Daoy (cell line): Measurements from ENCODE around the gene RAPGEF4. TPM values are rescaled to one million over a fixed set of nuclear protein-coding genes. Genes with fewer than 3 reads are reported as not detected.

Experiments used
- DNase-seq: peaks from one replicate; pipeline ENCODE4 v3.0.0-alpha.2; 2015; ENCODE audit warnings: low read depth
- total RNA-seq: library from RNA; depleted of rRNA; stranded (reverse); fragments of >200 nt; shearing (Covaris generic); gene quantifications from 2 replicates; pipeline ENCODE4 v1.2.3, GENCODE V29; 2014; rRNA removed

RAPGEF4 gene
- total RNA-seq, 1 experiment from 2014 or later = 0.51 TPM

GRCh38 chr2:173094731-173095130 is 359.1 kb downstream of the RAPGEF4 start:
- DNase-seq = no peak

DNA sequence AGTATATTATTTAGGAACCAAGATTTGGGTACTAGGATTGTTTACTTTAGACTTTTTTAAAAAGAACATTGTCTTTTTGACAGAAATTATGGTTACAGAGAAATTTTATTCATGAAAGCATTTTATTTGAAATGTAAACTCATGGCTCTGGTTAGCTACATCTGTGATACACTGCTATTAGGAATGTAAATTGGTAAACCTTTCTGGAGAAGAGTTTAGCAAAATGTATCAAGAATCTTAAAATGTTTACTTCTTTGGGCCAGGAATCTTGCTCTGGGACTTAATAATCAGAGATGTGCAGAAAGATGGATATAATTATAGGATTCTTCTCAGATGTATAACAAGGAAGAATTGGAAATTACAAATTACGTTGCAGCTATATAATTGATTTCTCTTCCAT is 359.7 kb downstream of the RAPGEF4 start:
- DNase-seq = no peak

DNA sequence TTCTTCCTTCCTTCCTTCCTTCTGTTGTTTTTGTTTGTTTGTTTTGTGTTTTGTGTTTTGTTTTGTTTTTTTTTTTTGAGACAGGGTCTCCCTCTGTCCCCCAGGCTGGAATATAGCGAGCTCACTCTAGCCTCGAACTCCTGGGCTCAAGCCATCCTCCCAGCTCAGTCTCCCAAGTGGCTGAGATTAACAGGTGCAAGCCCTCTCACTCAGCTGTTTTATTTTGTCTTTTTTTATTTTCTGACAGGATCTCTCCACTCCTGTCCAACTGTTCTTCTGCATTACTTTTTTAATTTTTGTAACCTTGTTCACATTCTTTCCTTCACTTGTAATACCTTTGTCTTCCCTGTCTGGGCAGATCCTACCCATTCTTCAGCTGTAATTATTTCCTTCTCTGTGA is 363.6 kb downstream of the RAPGEF4 start:
- DNase-seq = no peak

GRCh38 chr2:173099804-173100203 is 364.2 kb downstream of the RAPGEF4 start:
- no peak for DNase-seq

DNA sequence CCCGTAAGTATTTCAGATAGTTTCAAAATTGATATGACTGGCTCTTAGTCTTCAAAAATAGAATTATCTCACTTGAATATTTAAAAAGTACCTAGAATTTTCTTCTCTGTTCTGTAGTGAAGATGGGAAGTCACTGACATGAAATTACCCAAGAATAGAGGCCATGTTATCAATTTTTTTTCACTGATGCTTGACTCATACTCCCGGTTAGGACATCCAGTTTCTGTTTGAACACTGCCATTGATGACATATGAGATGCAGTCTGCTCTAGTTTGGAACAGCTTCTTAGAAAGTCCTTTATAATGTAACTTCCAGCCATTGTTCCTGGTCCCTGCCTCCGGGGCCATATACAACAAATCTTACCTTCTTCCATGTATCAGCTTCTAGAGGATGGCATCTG is 366.0 kb downstream of the RAPGEF4 start:
- DNase-seq = no peak

Other genes starting within 250 kb of the RAPGEF4 start
- 9.3 and 14.9 TPM in 2 replicates for gene PDK1, start 179.8 kb upstream of the RAPGEF4 start, total RNA-seq